DMS153 treated with DMSO at 0.1 percent for 48 hours (cell line): ENCODE data around the gene ATP8B3.

Source experiments
- DNase-seq: peaks from one replicate; lab custom pipeline; 2025; ENCODE audit not compliant: unreplicated experiment; lab: John Stamatoyannopoulos, UW

Gene ATP8B3

GRCh38 chr19:1817553-1818179, 5.6 kb upstream of the ATP8B3 start:
- no peak for DNase-seq

DNA sequence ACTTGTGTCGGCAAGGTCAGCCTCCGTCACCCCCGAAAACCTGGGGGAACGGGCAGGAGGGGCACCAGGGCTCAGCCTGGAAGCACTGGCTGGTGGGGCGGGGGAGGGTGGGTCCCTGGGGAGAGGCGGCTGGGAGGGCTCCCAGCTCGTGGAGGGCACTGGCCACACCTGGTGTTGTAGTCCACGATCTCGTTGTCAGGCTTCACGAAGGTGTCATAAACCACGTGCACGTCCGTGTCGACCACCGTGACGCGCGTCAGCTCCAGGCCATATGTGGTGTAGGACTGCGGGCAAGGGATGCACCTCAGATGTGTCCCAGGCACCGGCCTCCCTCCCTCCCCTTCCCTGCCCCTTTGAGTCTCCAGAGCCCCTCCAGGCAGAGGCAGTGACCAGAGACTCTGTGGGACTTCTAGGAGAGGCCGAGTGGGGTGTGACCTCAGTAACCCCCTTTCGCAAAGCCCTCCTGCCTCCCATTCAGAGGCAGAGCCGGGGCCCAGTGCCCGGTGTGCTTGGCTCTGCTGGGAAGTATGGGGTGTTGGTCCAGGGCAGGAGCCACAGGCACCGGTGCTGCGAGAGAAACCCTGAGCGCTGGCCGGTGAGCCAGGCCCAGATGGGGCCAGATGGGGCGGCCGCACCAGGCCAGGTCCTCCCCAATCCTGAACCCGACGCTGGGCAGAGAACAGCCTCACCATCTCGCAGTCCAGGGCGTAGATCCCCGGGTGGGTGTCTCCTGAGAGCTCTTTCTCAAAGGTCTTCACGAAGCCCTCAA, 4.6 kb upstream of the ATP8B3 start:
- no peak for DNase-seq

- DNase-seq, result no peak
These were observed 3.8 kb upstream of the ATP8B3 start for GRCh38 chr19:1815605-1816529.

GRCh38 chr19:1814833-1815604, 2.9 kb upstream of the ATP8B3 start:
- no peak for DNase-seq

DNA sequence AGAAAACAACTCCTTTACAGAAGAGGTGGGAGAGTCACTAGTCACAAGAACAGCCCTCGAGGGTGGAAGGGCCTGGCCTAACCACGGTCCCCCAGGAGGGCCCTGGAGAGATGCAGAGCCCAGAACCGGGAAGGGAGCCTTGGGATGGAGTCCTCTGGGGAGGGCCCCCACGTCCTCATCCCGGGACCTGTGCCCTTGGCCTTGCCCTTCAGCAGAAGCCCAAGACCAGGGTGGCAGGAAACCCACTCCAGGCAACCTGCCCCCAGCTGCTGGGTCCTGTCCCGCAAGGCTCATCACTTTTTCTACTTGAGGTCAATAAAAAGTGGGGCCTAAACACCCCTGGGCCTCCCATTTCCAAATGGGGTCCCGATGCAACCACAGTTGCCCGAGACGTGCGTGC, 2.3 kb upstream of the ATP8B3 start:
- no peak for DNase-seq

- DNase-seq, result no peak
These were observed 1.4 kb upstream of the ATP8B3 start for GRCh38 chr19:1813192-1814182.

DNA sequence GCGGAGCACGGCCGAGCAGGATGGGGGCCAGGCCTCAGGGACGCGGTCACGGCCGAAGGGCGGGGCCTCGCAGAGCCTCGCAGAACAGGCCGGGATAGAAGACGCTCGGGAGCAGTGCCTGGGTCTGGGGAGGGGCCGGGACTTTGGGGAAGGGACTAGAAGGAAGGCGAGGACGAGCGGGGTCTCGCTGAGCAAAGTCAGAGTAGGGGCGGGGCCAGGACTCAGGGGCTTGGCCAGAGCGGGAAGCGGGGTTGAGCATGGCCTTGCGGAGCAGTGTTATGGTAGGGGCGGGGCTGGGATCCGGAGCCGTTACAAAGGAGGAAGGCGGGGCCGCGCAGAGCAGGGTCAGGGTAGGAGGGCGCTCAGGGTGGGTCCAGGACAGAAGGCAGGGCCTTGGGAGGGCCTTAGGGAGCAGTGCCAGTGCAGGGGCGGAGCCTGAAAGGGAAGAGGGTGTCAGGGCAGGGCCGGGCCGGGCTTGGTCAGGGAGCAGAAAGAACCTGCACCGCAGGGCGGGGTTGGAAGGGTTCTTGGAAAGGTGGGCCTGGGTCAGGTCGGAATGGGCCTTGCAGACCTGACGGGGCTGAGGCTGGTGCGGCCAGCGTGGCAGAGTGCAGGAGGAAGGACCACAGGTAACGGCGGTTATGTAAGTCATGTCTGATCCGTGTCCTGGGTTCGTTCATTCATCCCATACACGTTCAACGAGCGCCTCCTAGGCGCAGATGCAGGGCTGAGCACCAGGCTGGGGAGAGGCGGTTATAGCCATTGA, 533 bp upstream of the ATP8B3 start:
- DNase-seq, result peak; percentile 66

GRCh38 chr19:1811472-1811894, 593 bp downstream of the ATP8B3 start:
- DNase-seq, result no peak

GRCh38 chr19:1810439-1811160, 1.5 kb downstream of the ATP8B3 start:
- DNase-seq, result no peak

- no peak for DNase-seq
These were observed 2.4 kb downstream of the ATP8B3 start for GRCh38 chr19:1809678-1810077.

- no peak for DNase-seq
These were observed 3.7 kb downstream of the ATP8B3 start for GRCh38 chr19:1808395-1808731.

DNA sequence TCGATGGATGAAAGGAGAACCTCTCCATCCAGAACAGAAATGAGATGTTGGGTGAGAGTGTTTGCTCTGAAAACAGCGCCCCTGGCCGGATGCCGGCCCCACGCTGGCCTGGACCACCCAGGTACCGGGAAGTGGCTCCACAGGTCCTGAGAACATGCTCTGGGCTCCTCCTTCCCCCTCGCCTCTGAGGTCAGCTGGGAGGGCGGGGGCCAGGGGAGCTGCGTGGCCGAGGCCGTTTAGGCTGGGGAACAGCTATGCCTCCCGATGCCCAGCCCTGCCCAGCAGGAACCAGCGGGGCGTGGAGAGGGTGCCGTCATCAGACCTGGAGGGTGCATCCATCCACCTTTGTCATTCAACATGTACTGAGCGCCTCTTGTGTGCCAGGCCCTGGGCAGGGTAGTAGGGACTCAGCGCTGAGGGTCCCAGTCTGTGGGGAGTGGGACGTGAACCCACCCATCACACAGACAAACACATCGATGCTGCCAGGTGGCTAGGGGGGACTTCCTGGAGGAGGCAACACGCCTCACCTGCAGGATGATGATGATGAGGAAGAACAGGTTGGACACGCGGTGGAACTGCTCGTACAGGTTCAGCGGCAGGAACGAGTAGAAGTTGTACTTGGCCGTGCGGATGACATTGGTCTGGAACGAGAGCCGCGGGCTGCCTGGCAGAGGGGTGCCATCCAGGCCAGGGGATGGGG, 4.2 kb downstream of the ATP8B3 start:
- no peak for DNase-seq

GRCh38 chr19:1807030-1807694, 4.9 kb downstream of the ATP8B3 start:
- DNase-seq, result no peak

- DNase-seq, result no peak
These were observed 5.7 kb downstream of the ATP8B3 start for GRCh38 chr19:1806184-1807029.

- no peak for DNase-seq
These were observed 6.5 kb downstream of the ATP8B3 start for GRCh38 chr19:1805401-1806183.

- no peak for DNase-seq
These were observed 7.2 kb downstream of the ATP8B3 start for GRCh38 chr19:1804858-1805257.
